Upper lobe of left lung (tissue), 4 donors: ENCODE results near the gene PNPLA2.
A peak's percentile ranks its signal among the peaks of the same experiment; 100 is the strongest.

Experiments
- CTCF ChIP-seq, 6 experiments: fragments of 450-650 bp in 4 of 6; fragments of 200-600 bp in 2 of 6; sonication (generic) in 2 of 6; IDR thresholded peaks; one replicate each; pipeline ENCODE4 v1.5.1; 2016 to 2019; ENCODE audit warnings: antibody characterized with exemption in 6 of 6
- POLR2A ChIP-seq, 4 donors: fragments of 450-650 bp; IDR thresholded peaks; one replicate each; pipeline ENCODE4 v1.5.1; 2016 to 2017; ENCODE audit warnings: antibody characterized with exemption in 4 of 4, mild to moderate bottlenecking in 2 of 4
- POLR2AphosphoS5 ChIP-seq, 2 donors: sonication (generic); formaldehyde crosslinking; IDR thresholded peaks; one replicate each; pipeline ENCODE4 v1.5.1; 2017; ENCODE audit warnings: antibody characterized with exemption in 2 of 2

- TF ChIP-seq CTCF (IDR thresholded peaks at IDR 0.05) = peak in 3 of 6 experiments; percentile 17 to 32 (median 28)
- peak; percentile 99 for TF ChIP-seq POLR2AphosphoS5 (IDR thresholded peaks at IDR 0.05)
- TF ChIP-seq POLR2A (IDR thresholded peaks at IDR 0.05) = peak in 3 of 4 donors; percentile 61 to 86 (median 67)
Observed at GRCh38 chr11:843818-844692, 25.3 kb downstream of the PNPLA2 start.
